Fibroblast of peridontal ligament (primary cell): ENCODE results near the gene MFSD6L.
"Not testable (repeated sequence)": the region's sequence is repeated elsewhere in the genome, so short reads cannot be mapped to it uniquely, and the experiment has no call there.

Experiments
- DNase-seq: peaks from one replicate; pipeline ENCODE4 v3.0.0-alpha.2; 2010; ENCODE audit errors: extremely low read depth

The MFSD6L gene

DNA sequence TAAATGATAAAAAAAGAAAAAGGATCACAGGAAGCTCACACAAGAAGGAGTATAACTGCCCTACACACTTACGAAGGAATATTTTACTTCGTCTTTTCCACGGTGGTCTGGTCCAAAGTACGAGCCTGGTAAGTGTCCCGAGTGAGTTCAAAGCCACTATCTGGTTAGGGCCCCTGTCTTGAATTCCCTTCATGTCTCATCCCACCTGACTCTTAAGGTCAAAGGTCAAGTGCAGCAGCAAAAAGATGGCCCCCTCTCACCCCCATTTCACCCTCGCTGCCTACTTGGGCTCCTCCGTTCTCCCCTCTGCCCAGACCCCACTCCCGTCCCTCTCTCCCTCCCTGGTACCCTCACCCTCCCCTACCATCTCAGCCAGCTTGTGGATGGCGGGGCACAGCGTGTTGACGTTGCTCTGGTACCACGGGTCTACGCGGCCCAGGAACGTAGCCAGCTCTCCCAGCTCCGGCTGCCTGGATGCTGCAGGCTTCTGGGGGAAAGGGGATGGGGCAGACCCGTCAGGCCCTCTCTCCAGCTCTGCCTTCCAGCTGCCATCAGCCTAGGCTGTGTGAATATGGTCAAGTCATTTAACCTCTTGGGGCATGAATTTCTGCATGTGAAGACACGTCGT is 27.8 kb upstream of the MFSD6L start:
- no peak for DNase-seq

DNA sequence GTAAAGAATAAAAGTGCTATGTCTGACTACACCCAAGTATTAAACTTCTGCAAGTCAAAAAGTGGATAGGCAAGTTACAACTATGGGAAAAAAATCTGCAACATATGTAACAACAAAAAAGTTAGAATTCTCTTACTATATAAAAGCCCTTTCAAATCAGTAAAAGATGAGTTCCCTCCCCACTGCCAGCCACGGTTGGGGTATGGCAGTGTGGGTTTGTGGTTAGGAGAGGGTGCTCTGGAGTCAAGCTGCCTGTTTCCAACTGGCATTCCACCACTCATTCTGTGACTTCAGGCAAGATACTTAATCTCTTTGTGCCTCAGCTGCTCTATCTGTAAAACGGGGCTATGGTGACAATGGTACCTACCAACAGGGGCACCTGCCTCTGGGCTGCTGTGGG is 26.6 kb upstream of the MFSD6L start:
- DNase-seq = no peak

DNA sequence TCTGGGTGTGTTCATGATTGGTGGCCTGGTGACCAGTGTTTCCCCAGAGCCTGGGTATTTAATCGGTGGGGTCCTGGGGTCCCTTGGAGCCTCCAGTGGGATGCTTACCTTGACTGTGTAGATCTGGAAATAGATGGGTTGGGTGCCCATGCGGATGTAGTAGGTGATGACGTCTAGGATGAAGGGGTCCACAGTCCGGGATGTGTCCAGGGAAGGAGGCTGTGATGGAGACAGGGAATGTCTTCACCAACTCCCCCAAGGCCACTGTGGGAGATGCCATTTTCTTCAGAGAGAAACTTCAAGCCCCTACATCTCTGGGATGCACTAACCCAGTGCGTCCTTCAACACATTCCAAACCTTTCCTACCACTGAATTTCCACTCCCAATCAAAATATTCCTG is 24.1 kb upstream of the MFSD6L start:
- DNase-seq = no peak

DNA sequence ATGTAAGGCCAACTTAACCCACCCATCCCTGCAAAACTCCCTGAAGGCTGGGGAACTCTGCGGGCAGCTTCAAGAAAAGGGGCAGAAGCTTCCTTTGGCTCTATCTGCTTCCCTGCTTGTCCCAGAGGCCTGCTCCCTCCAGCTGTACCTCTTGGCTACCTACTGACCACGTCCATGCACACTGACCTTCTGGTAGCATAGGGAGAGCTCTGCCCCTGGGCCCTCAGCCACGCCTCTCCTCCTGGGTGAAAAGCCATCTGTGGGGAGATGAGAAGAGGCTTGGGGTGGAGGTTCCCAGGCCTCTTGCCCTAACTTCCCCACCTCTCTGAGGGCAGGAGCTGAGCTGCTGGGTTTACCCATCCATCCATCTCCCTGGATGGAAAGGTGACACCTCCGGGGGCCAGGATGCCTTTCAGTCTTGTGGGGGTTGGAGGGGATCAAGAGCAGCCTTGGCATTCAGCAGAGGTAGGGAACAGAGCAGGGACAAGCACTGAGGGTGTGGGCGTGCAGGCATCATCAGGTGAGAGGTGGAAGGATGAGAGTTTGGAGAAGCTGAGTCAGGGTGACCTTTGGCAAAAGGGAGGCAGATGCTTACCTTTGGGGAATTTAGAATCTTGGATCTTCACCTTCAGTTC is 23.4 kb upstream of the MFSD6L start:
- DNase-seq = no peak

DNA sequence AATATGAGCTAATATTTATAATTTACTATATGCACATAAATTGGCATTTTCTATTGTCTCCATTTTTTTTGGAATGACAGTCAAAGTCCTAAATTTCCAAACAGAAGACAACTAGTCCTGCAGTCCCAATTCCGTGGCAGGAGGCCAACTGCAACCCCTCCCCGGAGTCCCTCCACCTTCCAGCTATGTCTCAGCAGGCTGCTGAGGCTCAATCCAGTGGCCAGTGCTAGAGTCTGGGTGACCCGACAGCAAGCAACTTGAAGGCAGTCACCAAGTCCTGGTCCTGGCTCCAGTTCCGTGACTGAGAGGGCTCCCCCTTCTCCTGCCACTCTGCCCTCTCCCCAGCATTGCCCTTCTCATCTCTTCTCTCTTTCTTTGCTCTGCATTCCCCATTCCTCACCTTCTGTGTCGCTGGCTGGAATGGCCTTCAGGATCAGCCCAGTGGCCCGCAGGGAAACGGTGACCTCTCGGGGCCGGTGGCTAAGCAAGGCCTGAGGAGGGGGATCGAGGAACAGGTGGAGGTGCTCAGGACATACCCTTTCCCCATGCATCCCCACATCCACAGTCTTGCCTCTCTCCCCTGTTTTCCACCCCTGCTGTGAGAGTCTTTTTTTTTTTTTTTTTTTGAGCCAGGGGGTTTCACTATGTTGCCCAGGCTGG is 22.4 kb upstream of the MFSD6L start:
- DNase-seq = no peak

DNA sequence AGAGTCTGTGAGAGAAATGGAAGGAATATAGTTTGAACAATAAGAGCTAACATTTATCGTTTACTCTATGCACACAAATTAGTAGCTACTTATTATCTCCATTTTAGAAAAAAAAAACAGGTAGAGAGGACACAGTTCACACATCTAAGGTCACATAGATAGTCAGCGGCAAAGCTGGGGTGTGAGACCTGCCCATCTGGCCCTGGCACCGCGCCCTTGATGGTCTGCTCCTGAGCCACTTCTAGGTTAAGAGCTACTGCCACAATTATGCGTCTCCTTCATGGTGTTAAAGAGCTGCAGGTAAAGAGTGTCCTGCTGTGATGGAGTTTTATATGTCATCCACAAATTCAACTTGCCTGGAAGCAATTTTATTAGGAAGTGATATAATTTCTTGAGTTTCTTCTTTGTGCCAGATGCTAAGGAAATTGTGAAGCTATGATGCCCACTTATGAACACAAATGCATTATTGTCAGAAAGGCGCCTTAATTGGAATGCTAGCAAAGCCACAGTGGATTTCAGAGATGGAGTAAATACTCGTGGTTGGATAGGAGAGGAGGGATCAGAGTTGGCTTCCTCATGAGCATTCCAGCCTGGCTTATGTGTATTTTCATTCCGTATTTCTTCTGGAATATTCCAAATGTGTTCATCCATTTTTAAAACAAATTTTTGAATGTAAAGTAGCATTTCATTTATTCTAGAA is 21.3 kb upstream of the MFSD6L start:
- DNase-seq = no peak

DNA sequence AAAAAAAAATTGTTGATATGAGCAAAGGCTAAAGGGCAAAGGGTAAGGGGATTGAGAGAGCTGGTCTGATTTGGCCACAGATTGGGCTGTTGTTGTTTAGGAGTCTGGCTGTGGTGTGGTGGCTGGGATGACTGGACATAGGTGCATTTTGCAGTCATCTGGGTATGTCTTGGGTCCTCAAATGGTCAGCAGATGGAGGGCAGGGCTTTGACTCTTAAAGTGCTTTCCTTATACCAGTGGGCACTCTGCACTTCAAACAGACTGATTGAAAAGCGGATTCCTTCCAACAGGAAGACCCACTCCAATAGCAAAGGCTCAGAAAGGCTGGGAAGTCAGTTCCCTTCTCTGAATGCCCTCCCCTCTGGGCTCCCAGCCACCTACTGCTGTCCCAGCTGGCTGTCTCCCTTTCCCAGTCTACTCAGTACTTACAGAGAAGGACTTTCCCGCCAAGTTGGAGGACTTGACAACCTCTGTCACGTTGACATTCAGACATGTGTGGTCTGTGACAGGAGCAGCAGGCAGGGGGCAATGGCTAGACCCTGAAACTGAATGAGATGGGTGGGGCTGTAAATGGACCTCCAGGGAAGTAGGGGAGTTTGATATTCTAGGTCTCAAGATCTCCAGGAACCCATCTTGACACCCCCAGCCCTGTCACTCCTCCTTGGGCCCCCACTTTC is 19.6 kb upstream of the MFSD6L start:
- no peak for DNase-seq

DNA sequence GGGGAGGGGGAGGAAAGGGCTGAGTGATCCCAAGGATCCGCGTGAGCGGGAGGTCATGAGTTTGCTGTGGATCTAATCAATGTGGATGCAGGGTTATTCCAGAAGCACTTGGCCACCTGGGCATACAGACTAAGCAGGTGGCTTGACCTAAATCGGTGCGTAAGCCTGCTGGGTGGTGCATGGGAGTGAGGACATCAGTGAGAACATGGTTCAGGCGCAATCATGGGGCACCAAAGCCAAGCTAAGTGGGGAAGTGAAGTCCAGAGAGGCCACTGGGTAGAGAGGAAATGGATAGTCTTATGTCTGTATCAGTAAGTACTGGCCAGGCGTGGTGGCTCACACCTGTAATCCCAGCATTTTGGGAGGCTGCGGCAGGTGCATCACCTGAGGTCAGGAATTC is 18.9 kb upstream of the MFSD6L start:
- no peak for DNase-seq

DNA sequence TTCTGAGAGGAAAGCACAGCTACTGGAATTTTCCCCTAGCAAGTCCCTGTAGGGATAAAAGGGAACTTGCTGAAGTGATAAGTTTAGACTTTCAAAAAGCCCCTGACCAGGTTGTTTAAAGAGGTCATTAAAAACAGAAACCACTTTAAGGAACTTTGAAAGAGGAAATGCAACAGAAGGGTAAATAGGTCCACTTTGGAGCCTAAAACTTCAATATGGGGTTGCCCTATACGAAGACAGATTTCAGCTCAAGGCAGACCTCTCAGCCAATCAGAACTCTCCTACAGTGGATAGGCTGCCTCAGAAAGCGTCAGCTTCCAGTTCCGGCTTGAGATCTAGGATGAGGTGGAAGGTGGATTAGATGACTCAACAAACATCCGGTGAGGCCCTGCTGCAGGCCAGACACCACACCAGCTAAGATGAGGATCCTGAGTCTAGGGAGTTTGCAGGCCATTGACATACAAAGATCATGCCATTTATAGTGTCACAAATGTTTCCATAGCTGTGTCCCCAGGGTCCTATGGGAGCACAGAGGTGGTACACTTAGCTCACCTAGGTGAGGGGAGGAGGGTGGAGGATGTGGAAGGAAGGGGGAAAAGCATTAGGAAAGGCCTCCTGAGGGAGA is 7.9 kb upstream of the MFSD6L start:
- DNase-seq = no peak

DNA sequence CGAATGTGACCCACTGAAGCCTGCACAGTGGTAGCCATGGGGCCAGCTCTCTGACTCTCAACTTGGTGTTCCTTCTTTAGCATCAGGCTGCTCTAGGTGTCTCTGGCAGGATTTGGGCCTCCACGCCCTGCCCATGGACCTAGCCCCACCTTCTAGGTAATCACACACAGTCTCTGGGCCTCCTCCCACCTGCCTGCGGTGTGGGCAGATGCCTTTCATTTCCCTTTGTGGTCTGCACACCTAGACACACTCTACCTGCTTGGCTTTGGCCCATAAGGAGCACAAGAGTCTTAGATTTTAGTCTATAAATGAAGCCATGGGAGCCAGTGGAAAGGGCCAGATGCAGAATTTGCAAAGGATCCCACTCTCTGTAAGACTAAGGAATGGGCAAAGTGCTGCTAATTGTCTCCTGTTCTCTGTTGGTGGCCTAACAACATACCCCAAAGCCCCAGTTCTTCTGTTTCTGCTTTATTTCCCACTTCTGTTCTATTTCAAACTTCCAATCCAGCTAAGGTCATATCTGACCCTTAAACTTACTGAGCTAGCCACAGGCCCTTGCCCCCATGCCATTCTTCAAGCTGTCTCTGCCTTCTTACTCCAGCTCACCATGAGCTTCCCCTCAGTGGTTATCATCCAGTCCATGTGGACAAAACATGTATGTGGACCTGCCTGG is 7.2 kb upstream of the MFSD6L start:
- no peak for DNase-seq

DNA sequence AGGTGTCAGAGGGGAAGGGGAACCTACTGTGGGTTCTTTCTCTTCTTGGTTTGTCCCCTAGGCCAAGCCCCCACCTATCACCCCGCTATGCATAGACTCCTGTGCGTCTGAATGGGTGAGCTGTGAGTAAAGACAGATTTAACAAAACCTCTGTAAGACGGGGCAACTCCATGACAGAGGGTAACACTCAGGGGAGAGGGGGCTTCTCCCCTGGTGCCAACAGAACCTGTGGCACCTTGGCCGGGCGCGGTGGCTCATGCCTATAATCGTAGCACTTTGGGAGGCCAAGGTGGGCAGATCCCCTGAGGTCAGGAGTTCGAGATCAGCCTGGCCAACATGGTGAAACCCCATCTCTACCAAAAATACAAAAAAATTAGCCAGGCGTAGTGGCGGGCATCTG is 6.2 kb upstream of the MFSD6L start:
- not testable (repeated sequence) for DNase-seq

DNA sequence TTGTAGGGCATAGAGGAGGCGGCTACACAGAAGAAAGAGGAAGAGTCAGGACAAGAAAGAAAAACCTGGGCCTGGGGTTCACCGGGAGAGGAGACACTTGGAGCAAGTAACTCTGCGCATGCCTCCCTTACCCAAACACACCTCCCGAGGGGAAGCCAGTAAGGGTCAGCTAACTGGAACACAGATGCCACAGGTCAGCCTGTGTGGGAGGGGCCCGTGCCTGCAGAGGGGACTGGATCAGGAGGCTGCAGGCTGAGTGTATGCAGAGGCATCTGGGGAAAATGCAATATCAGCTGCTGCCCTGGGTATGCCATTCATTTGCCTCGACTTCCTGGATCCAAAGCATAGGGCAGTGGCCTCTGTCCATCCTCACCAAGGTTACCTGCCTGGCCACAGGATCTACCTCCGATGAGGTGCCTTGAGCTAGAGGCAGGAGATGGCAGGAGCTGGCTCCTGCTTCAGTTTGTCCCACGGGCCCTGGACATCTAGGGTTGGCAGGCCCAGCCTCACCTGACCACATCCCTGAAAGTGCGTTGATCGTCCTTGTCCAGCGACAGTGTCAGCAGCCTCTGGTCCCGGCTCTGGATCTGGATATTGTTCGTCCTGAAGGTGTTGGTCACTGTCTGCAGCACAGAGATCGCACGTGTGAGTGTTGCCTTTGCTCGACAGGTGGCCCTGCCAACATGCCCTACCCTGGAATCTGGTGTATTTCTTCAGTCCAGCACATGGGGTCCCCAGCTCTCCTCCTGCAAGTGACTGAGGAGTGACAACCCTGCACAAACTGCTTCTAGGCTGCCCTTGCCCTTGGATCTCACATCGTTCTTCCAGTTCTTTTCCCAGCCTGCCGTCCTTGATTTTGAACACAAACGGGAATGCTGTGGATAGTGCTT is 4.6 kb upstream of the MFSD6L start:
- no peak for DNase-seq

DNA sequence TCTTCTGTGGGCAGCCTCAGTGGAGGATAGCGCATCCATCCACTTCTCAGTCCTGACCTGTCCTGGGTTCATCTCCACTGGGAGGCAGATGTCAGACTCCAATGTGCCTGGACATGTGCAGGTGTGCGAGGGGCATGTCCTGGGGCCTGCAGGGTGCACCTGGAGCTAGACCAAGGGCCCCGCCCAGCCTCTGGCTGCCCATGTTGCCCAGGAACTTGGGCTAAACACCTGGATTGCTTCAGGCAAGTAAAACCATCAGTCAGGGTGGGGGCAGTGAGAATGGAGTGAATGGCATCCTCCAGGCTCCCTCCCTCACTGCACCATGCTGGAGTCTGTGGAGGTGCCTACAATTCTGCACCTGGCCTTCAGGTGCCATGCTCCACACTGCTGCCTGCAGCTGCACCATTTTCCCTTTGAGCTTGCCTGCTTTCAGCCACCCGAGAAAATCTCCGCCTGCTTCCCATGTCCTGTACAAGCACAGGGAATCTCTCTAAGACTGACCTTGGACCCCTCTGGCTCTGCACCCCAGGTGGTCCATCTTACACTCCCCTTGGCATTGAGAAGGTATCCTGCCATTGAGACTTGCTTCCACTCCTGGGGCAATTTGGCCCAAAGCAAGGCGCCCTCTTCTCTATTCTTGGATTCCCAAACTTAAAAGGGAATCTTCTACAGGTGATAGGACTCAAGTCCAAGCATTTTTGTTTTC is 2.1 kb upstream of the MFSD6L start:
- no peak for DNase-seq

DNA sequence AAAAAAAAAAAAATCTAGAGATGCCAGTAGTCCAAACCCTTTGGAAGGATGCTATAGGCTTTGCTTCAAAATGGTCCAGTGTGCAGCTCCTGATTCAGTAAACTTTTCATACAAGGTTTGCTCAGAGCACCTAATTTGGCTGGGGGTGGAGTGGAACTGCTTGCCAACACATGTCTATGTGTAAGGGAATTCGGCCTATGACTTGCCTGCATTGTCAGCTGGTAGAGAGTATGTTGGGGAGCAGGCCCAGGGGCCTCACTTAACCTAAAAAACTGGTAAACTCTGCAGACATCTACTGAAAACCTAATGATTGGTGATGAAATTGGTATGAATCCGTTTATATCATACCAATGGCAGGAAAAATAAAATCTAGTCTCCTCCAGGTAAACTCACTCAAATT is 1.5 kb upstream of the MFSD6L start:
- DNase-seq = no peak

DNA sequence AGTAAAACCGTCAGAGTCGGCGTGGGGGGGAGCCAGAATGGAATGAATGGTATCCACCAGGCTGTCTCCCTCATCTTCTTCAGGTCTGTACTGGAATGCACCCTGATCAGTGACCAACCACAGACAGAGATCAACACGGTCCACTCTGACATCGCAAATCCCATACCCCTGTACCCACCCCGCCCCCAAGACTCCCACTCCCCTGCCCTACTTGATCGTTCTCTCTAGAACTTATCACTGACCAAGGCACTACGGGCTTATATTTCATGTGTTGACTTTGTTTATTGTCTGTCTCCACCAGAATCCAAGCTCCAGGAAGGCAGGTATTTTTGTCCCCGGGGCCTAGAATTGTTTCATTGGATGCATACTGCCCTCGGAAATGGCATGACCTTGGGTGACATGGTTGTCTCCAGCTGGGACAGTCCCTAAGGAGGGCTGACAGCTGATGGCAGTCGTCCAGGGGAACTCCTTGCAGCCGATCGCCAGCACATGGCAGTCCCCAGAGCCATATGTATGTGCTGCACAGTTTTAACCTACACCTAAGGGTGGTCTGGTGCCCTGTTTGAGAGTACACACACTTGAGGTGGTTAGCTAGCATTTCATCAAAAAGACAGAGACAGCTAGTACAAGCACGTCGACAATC is 526 bp upstream of the MFSD6L start:
- no peak for DNase-seq

DNA sequence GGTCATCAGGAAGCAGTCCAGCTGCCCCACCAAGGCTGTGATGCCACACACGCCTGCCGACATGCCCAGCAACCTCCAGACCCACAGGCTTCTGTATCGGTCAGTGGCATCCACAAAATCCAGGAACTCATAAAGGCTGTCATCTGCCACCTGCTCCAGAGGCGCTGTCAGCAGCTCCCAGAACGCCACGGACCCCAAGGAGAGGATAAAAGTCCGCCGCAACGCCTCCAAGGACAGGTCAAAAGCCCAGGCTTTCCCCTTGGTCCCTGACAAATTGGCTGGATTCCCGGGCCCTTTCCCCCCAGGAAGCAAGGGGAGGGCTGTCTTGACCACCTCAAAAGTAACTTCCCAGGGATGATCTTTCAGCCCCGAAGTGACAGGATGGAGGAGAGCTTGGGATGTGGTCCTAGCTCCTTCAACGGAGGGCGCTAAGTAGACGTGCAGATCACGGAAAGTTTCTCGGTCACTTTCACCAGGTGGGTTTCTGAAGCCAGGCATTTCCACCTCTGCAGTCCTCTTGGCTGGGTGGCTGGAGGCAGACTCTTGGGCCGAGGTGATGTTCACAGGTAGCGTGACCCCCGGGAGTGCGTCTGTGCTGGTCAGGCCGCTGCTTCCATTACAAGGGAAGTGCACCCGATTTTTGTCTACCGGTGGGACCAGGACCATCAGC is 854 bp downstream of the MFSD6L start:
- no peak for DNase-seq

DNA sequence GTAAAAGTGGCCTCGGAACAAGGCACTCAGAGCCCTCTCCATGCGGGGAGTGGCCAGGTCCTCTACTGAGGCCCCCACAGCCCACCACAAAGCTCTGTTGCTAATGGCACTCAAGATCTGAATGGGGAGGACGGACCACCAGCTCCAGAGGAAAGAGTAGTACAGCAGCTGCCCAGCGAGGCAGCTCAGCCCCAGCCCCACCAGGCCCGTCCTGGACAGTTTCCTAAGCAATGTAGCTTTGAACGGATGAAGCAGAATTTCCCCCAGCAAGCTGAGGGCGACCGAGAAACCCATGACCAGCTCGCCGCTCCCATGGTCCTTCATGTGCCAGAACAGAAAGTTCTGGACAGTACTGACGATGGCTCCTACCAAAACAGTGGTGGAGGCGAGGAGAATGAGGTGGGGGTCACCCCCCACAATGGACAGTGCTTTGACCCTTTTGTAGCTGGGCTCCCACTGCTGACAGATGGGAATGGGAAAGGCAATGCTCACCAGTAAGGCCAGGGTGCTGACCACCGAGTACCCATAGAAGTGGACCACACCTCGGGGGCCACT is 1.5 kb downstream of the MFSD6L start:
- no peak for DNase-seq

DNA sequence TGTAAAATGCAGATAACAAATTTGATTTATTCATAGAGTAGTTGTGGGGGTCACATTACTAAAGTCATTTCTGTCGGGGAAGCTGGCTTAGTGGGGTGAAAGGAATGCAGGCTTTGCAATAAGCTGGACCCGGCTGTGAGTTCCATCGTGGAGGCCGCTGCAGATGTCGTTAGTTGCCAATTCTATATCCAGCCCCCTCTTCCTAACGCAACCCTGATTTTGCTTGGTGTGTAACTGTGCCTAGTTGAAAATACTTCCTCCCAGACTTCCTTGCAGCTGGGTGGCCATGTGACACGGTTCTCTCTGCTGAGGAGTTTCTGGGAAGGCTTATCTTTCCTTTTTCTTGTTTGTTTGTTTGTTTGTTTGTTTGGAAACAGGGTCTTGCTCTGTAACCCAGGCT is 4.5 kb downstream of the MFSD6L start:
- DNase-seq = no peak
